Globus pallidus (tissue), 1 donor: ENCODE data around the gene KNL1.
"Not testable (repeated sequence)": the region's sequence is repeated elsewhere in the genome, so short reads cannot be mapped to it uniquely, and the experiment has no call there.

ENCODE experiments used
- DNase-seq: peaks from one replicate; pipeline ENCODE4 v3.0.0-alpha.2; 2015; ENCODE audit warnings: low spot score

The KNL1 gene, protein sequence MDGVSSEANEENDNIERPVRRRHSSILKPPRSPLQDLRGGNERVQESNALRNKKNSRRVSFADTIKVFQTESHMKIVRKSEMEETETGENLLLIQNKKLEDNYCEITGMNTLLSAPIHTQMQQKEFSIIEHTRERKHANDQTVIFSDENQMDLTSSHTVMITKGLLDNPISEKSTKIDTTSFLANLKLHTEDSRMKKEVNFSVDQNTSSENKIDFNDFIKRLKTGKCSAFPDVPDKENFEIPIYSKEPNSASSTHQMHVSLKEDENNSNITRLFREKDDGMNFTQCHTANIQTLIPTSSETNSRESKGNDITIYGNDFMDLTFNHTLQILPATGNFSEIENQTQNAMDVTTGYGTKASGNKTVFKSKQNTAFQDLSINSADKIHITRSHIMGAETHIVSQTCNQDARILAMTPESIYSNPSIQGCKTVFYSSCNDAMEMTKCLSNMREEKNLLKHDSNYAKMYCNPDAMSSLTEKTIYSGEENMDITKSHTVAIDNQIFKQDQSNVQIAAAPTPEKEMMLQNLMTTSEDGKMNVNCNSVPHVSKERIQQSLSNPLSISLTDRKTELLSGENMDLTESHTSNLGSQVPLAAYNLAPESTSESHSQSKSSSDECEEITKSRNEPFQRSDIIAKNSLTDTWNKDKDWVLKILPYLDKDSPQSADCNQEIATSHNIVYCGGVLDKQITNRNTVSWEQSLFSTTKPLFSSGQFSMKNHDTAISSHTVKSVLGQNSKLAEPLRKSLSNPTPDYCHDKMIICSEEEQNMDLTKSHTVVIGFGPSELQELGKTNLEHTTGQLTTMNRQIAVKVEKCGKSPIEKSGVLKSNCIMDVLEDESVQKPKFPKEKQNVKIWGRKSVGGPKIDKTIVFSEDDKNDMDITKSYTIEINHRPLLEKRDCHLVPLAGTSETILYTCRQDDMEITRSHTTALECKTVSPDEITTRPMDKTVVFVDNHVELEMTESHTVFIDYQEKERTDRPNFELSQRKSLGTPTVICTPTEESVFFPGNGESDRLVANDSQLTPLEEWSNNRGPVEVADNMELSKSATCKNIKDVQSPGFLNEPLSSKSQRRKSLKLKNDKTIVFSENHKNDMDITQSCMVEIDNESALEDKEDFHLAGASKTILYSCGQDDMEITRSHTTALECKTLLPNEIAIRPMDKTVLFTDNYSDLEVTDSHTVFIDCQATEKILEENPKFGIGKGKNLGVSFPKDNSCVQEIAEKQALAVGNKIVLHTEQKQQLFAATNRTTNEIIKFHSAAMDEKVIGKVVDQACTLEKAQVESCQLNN (N-terminal part only)

DNA sequence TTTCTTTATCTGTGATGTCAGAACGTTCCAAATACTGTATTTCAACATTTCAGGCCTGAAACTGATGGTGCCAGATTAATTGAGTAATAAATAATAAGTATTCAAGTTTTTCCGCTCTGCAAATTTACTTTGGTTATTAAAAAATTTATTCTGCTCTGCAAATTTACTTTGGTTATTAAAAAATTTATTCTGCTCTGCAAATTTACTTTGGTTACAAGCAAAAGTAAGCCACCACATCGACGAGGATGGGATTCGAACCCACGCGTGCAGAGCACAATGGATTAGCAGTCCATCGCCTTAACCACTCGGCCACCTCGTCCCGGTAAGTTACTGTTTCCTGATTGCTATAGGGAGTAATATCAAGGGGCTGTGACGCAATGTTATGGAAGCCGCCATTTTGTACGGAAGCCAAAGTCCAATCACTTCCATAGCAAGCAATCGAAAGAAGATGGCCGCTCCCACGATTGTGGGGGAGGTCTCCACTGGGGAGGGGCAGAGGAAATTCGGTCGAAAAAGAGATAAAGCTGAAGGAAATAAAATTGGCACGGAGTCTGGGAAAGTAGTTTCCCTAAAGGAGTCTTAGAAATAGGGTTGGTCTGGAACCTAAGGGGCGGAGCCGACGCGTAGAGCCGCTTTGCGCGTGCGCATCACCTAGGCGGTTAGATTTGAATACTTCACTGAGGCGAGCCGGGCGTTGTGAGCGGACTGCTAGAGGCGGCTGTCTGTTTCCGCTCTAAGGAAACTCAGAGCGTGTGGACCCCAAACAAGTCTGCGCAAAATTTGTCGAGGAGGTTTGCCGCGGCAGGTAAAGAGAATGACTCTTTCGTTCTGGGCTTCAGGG is at the start of gene KNL1:
Gene KNL1, plus strand, starts transcription at position 662 of the 841 bp plus-strand sequence. CDS start 8,683 bp downstream, outside the sequence.
- peak; percentile 95 for DNase-seq

DNA sequence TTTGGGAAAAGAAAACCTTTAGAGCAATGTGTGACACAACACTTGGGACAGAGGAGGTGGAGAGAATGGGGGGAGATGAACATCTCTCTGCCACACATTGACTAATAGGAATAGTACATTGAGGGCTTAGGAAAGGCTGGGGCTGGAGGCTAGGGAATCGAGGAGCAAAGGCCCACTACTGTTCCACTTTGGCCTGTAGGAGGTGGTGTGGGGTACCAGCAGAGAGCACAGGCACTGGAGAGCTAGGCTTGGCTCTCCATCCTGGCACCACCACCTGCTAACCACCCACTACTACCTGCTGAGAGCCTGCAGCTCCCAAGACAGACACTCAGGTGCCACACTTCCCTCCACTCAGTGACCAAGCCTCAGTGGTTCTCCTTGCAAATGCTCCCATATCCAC is 48.6 kb upstream of the KNL1 start:
- DNase-seq = no peak

DNA sequence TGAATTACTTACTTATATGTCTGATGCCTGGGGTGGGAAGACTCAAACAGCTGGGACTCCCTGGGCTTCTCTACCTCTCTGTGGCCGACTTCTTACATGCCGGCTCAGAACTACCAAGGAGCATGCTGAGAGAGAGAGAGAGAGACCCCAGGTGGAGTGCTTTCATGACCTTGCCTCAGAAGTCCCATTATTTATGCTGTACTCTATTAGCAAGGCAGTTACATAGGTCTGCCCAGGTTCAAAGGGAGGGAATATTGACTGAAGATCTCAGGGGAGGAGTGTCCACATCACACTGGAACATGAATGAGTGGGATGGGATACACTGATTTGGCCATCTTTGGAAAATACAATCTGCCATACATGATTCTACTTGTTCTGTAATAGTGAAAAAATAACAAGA is 45.4 kb upstream of the KNL1 start:
- DNase-seq = no peak

DNA sequence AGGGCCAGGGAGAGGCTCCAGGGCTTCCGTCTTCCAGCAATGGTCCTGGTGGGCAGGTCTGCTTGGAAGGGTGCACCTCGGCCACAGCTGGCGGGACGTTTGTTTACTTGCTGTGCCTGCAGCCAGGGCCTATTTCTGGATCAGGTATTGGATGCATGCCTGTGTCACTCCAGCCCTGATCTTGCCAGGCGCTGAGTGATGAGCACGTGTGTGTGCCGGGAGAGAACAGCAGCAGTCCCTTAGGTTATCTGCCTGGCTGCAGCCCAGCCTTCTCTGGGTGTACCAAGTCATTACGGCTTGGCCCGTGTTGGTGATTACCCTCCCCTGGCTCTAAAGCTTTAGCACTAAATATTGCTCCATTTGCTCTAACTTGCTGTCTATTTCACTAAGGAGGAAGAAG is 44.2 kb upstream of the KNL1 start:
- no peak for DNase-seq

DNA sequence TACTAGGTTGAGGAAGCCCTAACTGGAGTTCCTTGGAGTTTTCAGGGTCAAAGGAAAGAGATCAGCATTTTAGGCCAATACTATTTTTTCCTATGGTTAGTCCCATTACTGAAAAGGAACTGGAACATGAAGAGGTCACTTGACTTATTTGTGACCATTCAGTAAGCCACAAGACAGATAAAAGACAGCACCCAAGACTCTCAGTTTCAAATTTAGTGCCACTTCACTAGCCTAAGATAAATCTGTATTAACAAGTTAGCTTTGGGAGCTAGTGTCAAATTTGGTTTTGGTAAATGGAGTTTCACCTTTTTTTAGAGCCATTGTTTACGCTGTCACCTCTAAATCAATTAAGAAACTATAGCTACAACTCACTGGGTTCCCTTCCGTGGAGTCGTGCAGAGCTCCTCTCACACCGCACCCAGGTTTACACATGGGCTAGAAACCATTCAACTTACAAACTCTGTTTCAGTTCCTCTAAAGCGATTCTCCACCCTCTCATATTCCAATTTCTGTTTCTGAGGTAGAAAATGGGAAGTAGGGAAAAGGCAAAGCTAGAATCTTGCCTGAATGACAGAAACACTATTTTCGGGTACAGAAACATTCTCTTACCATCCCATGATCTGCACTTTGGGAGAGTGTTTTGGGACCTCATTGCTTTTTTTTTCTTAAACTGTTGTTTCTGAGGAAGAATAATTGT is 43.6 kb upstream of the KNL1 start:
- DNase-seq = peak; percentile 29

DNA sequence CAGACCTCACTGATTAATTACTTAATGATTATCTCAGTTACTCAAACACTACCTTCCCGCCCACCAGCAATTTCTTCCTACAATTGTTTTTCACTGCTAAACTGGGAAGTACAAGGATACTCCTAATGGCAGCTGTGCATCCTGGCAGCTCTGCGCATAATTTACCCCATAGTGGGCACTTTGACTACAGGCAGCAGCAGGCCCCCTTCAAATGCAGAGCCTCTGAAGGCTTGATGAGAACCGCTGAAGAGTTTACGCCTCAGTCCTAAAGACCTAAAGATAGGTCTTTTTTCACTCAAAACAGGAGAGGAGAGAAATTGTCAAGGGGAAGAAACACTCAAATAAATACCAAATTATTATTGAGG is 39.9 kb upstream of the KNL1 start:
- DNase-seq = no peak

DNA sequence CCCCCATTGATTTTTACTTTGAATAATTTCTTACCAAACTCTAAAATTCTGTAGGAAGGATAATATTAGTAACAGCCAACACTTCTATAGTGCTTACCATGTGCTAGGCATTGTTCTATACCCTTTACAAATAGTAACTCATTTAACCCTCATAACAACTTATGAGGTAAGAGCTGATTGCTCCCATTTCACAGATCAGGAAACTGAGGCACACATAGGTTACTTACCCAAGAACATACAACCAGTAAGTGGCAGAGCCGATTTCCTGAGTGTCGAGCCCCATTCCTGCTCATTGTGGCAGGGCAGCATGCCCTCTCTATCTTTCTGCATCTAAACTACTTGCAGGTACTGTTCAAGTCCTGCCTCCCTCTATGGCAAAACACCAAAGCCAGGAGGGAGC is 38.2 kb upstream of the KNL1 start:
- DNase-seq = no peak

DNA sequence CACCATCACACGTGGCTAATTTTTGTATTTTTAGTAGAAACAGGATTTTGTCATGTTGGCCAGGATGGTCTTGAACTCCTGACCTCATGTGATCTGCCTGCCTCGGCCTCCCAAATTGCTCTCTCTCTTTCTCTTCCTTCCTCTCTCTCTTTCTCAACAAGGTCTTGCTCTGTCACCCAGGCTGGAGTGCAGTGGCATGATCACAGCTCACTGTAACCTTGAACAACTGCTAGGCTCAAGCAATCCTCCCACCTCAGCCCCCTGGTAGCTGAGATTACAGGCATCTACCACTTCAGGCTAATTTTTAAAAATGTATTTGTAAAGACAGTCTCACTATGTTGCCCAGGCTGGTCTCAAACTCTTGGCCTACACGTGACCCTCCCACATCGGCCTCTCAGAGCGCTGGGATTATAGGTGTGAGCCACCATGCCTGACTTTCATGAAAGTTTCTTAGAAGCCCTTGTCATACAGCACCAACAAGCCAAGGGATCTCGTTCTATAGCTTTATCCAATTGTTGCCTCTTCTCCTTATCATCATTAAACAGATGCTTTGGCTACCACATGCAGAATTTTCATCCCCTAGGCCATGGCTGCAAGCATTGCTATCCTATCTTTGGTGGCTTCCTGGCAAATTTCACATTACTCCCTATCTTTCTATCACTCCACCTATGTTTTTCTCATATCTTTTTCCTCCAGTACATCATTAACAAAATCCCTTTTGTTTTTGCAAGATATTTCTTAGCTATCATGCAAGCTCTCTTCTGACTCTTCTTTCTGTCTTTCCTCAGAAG is 34.9 kb upstream of the KNL1 start:
- DNase-seq = no peak

DNA sequence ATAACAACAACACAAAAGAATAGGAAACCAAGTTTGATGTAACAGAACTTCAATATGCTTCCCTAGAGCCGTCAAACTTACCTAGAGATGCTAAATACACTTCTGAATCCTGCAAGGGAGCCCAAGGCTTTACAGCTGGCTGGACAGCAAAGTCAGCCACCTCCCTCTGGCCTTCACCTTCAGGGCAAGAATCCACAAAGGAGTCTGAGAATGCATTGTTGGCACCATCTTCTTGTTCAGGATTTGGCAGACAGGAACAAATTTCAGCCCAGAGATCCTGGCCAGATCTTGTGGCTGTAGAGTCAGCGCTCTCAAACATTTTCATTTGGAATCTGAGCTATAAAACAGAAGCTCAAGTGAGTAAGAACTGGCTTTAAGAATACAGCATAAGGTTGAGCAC is 31.4 kb upstream of the KNL1 start:
- DNase-seq = no peak

DNA sequence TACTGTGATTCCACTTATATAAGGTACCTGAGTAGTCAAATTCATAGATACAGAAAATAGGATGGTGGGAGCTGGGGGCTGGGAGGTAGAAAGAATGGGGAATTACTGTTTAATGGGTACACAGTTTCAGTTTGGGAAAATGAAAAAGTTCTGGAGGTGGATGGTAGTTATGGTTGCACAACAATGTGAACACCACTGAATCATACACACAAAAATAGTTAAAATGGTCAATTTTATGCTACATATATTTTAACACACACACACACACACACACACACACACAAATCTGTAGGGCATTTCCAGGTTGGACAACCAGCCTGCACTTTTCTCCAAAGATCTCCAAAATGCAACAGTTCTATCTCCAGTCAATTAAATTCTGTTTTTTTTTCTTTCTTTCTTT is 30.6 kb upstream of the KNL1 start:
- DNase-seq = no peak

DNA sequence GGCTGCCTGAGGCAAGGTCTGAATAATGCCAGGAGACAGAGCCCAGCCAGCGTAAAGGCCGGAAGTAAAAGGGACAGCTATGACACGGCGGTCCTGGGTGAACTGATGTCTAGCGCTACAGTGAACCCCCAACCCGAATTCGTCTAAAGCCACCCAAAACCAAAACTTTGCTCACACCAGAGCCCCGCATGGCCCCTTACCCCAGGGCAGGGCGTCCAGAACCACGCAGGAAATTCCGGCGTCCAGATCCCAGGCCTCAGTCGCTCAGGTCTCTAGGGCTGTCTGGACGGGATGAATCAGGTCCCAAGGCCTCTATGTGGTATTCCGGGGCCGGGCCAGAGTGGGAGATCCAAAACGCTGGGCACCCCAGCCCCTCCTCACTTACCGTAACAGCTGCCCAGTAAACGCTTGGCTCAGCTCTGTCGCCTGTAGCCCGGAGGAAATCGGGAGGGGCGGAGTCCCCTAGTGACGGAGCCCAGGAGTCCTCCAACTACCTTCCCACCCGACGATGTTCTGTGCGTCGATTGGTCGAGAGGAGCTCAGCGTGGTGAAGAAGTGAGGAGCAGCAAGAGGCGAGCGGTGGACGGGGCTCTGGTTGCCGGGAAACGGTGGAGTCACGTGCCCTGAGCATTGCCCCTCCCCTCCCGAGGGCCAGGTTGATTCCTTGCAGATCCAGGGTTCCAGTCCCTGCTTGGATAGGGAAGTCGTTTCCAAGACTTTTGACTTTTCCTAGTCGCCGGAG is 29.3 kb upstream of the KNL1 start, which contains the start of gene CCDC32:
Gene CCDC32, minus strand, starts transcription at position 452 of the 742 bp plus-strand sequence. CDS start 2,027 bp downstream, outside the sequence.
- DNase-seq = peak; percentile 99

DNA sequence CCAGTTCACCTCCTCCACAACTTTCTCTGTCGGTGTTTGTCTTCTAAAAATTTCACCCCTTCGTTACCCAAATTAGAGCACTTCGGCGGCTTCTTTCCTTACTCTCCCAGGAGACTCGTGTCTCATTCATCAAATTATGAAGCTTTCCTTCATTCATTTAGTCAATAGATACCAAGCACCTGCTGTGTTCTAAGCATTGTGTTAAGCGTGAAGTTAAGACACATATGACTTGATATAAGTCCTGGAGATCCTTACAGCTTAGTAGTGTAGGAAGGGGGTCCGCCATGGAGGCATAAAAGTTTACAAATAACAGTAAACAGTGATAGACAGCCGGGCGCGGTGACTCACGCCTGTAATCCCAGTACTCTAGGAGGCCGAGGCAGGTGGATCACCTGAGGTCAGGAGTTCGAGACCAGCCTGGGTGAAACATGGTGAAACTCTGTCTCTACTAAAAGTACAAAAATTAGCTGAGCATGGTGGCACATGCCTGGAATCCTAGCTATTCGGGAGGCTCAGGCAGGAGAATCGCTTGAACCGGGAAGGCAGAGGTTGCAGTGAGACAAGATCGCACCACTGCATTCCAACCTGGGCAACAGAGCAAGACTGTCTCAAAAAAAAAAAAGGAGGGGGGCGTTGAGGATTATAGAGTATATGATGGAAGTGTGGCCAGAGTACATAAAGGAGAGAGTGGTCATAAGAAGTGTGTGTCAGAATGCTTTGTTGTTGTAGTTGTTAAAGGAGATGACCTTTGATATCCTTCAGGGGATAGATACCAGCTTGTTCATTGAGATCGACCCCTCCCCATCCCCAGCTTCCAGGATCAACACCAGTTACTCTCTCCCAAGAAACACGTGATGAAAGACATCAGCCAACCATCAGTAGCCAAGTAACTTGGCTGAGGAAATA is 28.5 kb upstream of the KNL1 start:
- no peak for DNase-seq

DNA sequence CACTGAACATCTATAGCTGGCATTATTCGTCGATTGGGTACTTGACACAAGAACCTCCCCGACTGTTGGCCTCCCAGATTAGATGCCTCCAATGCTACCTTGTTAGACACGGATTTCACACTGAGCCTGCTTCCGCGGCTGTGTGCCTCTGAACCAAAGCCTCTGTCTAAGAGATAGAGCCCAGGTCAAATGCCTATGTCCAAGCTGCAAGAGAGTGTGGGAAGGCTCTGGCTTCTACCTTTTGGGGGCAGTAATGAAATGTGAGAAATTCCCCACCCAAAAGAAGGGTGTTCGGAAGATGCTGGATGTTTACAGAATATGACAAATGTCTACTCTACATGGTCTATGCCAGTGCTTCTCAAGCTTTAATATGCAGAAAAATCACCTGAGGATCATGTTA is 26.9 kb upstream of the KNL1 start:
- DNase-seq = peak; percentile 47

DNA sequence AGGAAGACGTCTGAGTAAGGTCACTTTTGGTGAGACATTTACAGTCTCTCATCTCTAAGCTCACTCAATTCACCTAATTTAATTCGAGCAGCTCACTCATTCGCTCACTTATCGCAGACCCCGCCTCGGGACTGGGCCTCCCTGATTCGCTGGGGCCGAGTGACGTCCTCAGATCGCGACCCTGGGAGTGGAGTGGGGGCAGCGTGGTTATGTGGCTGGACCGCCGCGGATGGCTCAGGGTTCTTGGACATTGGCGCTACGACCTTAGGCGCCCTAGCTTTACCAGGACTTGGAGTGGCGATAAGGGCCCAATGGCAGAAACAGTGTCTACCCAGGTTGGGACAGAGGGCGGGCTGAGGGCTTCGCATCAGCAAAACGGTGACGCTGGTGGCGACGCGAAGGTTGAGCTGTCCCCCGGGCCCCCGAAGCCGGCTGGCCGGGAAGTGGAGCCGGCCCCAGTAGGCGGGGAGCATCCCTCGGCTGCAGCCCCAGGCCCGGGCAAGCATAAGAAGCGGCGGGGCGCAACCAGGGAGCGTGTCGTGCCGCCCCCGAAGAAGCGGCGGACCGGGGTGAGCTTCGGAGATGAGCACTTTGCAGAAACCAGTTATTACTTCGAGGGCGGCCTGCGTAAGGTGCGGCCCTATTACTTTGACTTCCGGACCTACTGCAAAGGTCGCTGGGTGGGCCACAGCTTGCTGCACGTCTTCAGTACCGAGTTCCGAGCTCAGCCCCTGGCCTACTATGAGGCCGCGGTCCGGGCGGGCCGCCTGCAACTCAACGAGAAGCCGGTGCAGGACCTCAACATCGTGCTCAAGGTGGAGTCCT is 24.7 kb upstream of the KNL1 start, which contains the start of gene RPUSD2:
Gene RPUSD2, plus strand, starts transcription at position 171 of the 825 bp plus-strand sequence. Its CDS starts 39 bp downstream, at position 210.
- peak; percentile 89 for DNase-seq

DNA sequence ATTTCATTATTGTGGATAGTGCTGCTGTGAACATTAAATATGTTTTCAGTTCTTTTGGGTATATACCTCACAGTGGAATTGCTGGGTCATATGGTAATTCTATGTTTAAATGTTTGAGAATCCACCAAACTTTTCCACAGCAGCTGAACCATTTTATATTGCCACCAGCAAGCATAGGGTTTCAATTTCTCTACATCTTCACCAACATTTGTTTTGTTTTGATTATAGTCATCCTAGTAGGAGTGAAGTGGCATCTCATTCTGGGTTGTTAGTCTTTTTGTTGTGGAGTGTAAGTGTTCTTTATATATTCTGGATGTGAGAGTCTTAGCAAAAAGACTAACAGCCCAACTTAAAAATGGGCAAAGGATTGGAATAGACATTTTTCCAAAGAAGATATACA is 18.9 kb upstream of the KNL1 start:
- no peak for DNase-seq

DNA sequence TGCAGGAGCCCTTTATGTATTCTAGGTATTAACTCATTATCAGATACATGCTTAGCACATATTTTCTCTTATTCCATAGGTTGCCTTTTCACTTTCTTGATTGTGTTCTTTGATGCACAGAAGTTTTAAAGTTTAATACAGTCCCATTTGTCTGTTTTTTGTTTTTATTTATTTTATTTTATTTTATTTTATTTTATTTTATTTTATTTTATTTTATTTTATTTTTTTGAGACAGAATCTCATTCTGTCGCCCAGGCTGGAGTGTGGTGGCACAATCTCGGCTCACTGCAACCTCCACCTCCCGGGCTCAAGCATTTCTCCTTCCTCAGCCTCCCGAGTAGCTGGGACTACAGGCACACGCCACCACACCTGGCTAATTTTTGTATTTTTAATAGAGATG is 17.1 kb upstream of the KNL1 start:
- not testable (repeated sequence) for DNase-seq

DNA sequence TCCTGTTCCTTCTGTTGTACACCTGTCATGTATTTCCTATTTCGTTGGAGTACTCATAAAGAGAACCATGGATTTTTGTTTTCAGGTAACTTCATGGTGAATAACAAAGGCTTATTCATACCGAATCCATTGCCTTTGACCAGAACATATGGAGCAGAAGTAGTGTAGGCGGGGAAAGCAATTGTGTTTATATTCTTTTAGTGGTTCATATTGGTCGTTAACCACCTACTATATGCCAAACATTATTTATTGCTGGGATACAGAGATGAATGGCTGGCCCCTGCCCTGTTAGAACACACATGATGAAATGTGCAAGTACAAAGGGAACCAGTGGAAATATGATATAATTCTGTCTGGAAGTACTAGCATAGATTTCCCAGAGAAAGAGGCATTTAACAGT is 15.2 kb upstream of the KNL1 start:
- DNase-seq = no peak
